Kidney epithelial cell (primary cell): Measurements from ENCODE around the gene MTARC2. TPM values are rescaled to one million over a fixed set of nuclear protein-coding genes. Genes with fewer than 3 reads are reported as not detected.

Experiments
- DNase-seq: peaks from one replicate; pipeline ENCODE4 v3.0.0-alpha.2; 2010; ENCODE audit warnings: low read depth
- H3K27me3 ChIP-seq: 2 replicates; pipeline ENCODE4 v1.6.0; 2011; ENCODE audit warnings: low read length; ENCODE audit not compliant: control insufficient read depth, insufficient read depth
- H3K36me3 ChIP-seq: 2 replicates; pipeline ENCODE4 v1.5.1; 2011; ENCODE audit warnings: low read length; ENCODE audit not compliant: control insufficient read depth, insufficient read depth
- H3K4me3 ChIP-seq: 2 replicates; pipeline ENCODE4 v1.5.1; 2011; ENCODE audit warnings: low read depth, mild to moderate bottlenecking, control low read depth, low read length
- CTCF ChIP-seq: IDR thresholded peaks from 2 replicates; pipeline ENCODE4 v1.5.1; 2011; ENCODE audit warnings: mild to moderate bottlenecking, moderate library complexity, low read length, control low read depth, inconsistent platforms; ENCODE audit not compliant: insufficient read depth, poor library complexity, severe bottlenecking
- total RNA-seq: library from RNA; depleted of rRNA; stranded (reverse); fragments of >200 nt; gene quantifications from 2 replicates; pipeline ENCODE4 v1.2.3, GENCODE V29; 2015

MTARC2 gene
- total RNA-seq, 1 donor from 2014 or later: 8.9 TPM

GRCh38 chr1:220819467-220820026 lies 71.4 kb downstream of the MTARC2 start:
- DNase-seq: no peak
- Histone ChIP-seq H3K27me3 (no peaks in the 10 kb centered on the region), H3K36me3 (no peaks in the 10 kb centered on the region), H3K4me3 (no peak overlapping the region)
- TF ChIP-seq CTCF: no peak

GRCh38 chr1:220824031-220824989 lies 76.2 kb downstream of the MTARC2 start:
- TF ChIP-seq CTCF: no peak
- Histone ChIP-seq H3K36me3 (no peaks in the 10 kb centered on the region), H3K27me3 (no peaks in the 10 kb centered on the region), H3K4me3 (no peak overlapping the region)
- DNase-seq: no peak

- no peak overlapping the region for H3K4me3 ChIP-seq
- H3K36me3 ChIP-seq: no peaks in the 10 kb centered on the region
- no peak for DNase-seq
- H3K27me3 ChIP-seq: no peaks in the 10 kb centered on the region
- TF ChIP-seq CTCF: no peak
Measured at GRCh38 chr1:220825819-220826551, 77.9 kb downstream of the MTARC2 start.

- Histone ChIP-seq H3K27me3 (no peaks in the 10 kb centered on the region), H3K36me3 (no peaks in the 10 kb centered on the region), H3K4me3 (no peak overlapping the region)
- no peak for TF ChIP-seq CTCF
- DNase-seq: no peak
Measured at GRCh38 chr1:220826729-220827128, 78.6 kb downstream of the MTARC2 start.

GRCh38 chr1:220827445-220828178 lies 79.5 kb downstream of the MTARC2 start:
- H3K27me3 ChIP-seq: no peaks in the 10 kb centered on the region
- no peak for TF ChIP-seq CTCF
- H3K36me3 ChIP-seq: no peaks in the 10 kb centered on the region
- H3K4me3 ChIP-seq: no peak overlapping the region
- no peak for DNase-seq
